Loucy (cell line): ENCODE results near the gene ASB2.

Experiments
- H2AFZ ChIP-seq: fragments of 200-600 bp; sonication (generic); 2 replicates; pipeline ENCODE4 v1.6.0; 2016; ENCODE audit warnings: antibody characterized with exemption, mild to moderate bottlenecking, low read length, moderate library complexity
- H3F3A ChIP-seq: fragments of 200-600 bp; 2 replicates; pipeline ENCODE4 v1.6.0; 2016; ENCODE audit warnings: antibody characterized with exemption, low read depth, mild to moderate bottlenecking
- H3K27me3 ChIP-seq: fragments of 200-600 bp; sonication (generic); 2 replicates; pipeline ENCODE4 v1.6.1; 2014; ENCODE audit warnings: low read length, mild to moderate bottlenecking; ENCODE audit not compliant: insufficient read depth, poor library complexity, severe bottlenecking
- H3K36me3 ChIP-seq: fragments of 200-600 bp; sonication (generic); 2 replicates; pipeline ENCODE4 v1.6.1; 2016; ENCODE audit warnings: low read length; ENCODE audit not compliant: insufficient read depth
- H3K4me1 ChIP-seq: fragments of 200-600 bp; sonication (generic); 2 replicates; pipeline ENCODE4 v1.5.1; 2014; ENCODE audit warnings: low read length, mild to moderate bottlenecking; ENCODE audit not compliant: insufficient read depth, poor library complexity, severe bottlenecking
- H3K4me2 ChIP-seq: fragments of 200-600 bp; sonication (generic); 2 replicates; pipeline ENCODE4 v1.6.0; 2014; ENCODE audit warnings: antibody characterized with exemption, low read length, low read depth, mild to moderate bottlenecking; ENCODE audit not compliant: poor library complexity, severe bottlenecking
- H3K4me3 ChIP-seq: fragments of 200-600 bp; sonication (generic); 2 replicates; pipeline ENCODE4 v1.5.1; 2014; ENCODE audit warnings: low read length, mild to moderate bottlenecking, mixed read lengths; ENCODE audit not compliant: poor library complexity, severe bottlenecking
- H3K79me2 ChIP-seq: fragments of 200-600 bp; sonication (generic); 2 replicates; pipeline ENCODE4 v1.6.1; 2014; ENCODE audit warnings: low read length; ENCODE audit not compliant: insufficient read depth
- H3K9ac ChIP-seq: fragments of 200-600 bp; sonication (generic); 2 replicates; pipeline ENCODE4 v1.6.0; 2014; ENCODE audit warnings: mild to moderate bottlenecking, low read depth, low read length, moderate library complexity; ENCODE audit not compliant: poor library complexity, severe bottlenecking
- H3K9me2 ChIP-seq: fragments of 200-600 bp; sonication (generic); replicated peaks from 2 replicates; pipeline ENCODE4 v1.6.1; 2016; ENCODE audit warnings: low read depth, low read length, mixed read lengths
- H3K9me3 ChIP-seq: fragments of 200-600 bp; sonication (generic); 2 replicates; pipeline ENCODE4 v1.6.1; 2014; ENCODE audit warnings: mild to moderate bottlenecking, antibody characterized with exemption, low read length, low read depth; ENCODE audit not compliant: insufficient read depth
- H4K20me1 ChIP-seq: fragments of 200-600 bp; sonication (generic); 2 replicates; pipeline ENCODE4 v1.6.0; 2014; ENCODE audit warnings: antibody characterized with exemption, low read length, mild to moderate bottlenecking; ENCODE audit not compliant: insufficient read depth, poor library complexity, severe bottlenecking
- CTCF ChIP-seq: fragments of 200-600 bp; sonication (generic); conservative IDR thresholded peaks from 2 replicates; pipeline ENCODE4 v1.5.1; 2014; ENCODE audit warnings: mild to moderate bottlenecking, antibody characterized with exemption, low read length
- EZH2phosphoT487 ChIP-seq: fragments of 200-600 bp; IDR thresholded peaks from 2 replicates; pipeline ENCODE4 v1.6.1; 2018; ENCODE audit warnings: antibody characterized with exemption, mild to moderate bottlenecking, moderate library complexity, borderline replicate concordance

ASB2 gene

GRCh38 chr14:94000267-94000666, 23.9 kb upstream of the ASB2 start:
- TF ChIP-seq EZH2phosphoT487 (no peak), CTCF (no peak)
- Histone ChIP-seq H3K4me2 (no peak overlapping the region), H2AFZ (no peak overlapping the region), H3K36me3 (no peaks in the 10 kb centered on the region), H4K20me1 (no peaks in the 10 kb centered on the region), H3K9me3 (no peaks in the 10 kb centered on the region), H3K4me3 (no peak overlapping the region), H3F3A (no peaks in the 10 kb centered on the region), H3K27me3 (no peaks in the 10 kb centered on the region), H3K9me2 (no peaks in the 10 kb centered on the region), H3K79me2 (no peaks in the 10 kb centered on the region), H3K9ac (no peak overlapping the region), H3K4me1 (no peaks in the 10 kb centered on the region)

GRCh38 chr14:93999573-93999972, 23.2 kb upstream of the ASB2 start:
- Histone ChIP-seq H3F3A (no peaks in the 10 kb centered on the region), H3K4me1 (no peaks in the 10 kb centered on the region), H2AFZ (no peak overlapping the region), H3K27me3 (no peaks in the 10 kb centered on the region), H3K4me3 (no peak overlapping the region), H3K36me3 (no peaks in the 10 kb centered on the region), H3K9ac (no peak overlapping the region), H4K20me1 (no peaks in the 10 kb centered on the region), H3K4me2 (no peak overlapping the region), H3K79me2 (no peaks in the 10 kb centered on the region), H3K9me3 (no peaks in the 10 kb centered on the region), H3K9me2 (no peaks in the 10 kb centered on the region)
- TF ChIP-seq CTCF (no peak), EZH2phosphoT487 (no peak)

- H3K4me3 ChIP-seq: no peak overlapping the region
- H4K20me1 ChIP-seq: no peaks in the 10 kb centered on the region
- H3K27me3 ChIP-seq: no peaks in the 10 kb centered on the region
- H3F3A ChIP-seq: no peaks in the 10 kb centered on the region
- no peaks in the 10 kb centered on the region for H3K4me1 ChIP-seq
- H3K79me2 ChIP-seq: no peaks in the 10 kb centered on the region
- H3K36me3 ChIP-seq: no peaks in the 10 kb centered on the region
- H3K9me2 ChIP-seq: no peaks in the 10 kb centered on the region
- H2AFZ ChIP-seq: no peak overlapping the region
- H3K4me2 ChIP-seq: no peak overlapping the region
- H3K9ac ChIP-seq: no peak overlapping the region
- no peaks in the 10 kb centered on the region for H3K9me3 ChIP-seq
- no peak for TF ChIP-seq CTCF
- no peak for TF ChIP-seq EZH2phosphoT487
Observed at GRCh38 chr14:93998871-93999403, 22.6 kb upstream of the ASB2 start.
